Esophagus muscularis mucosa (tissue), 4 donors: Measurements from ENCODE around the gene SPATA18.

Source experiments
- EP300 ChIP-seq: sonication (generic); formaldehyde crosslinking; IDR thresholded peaks from one replicate; pipeline ENCODE4 v1.6.1; 2017; ENCODE audit warnings: antibody characterized with exemption
- POLR2A ChIP-seq: fragments of 450-650 bp; IDR thresholded peaks from one replicate; pipeline ENCODE4 v1.6.1; 2017; ENCODE audit warnings: antibody characterized with exemption, moderate library complexity, mild to moderate bottlenecking, low read depth
- TF ChIP-seq, protein P1 (sequence below), 3 experiments: fragments of 200-600 bp in 2 of 3; fragments of 450-650 bp in 1 of 3; sonication (generic) in 2 of 3; IDR thresholded peaks; one replicate each; pipeline ENCODE4 v1.5.1; 2017 to 2019; ENCODE audit warnings: antibody characterized with exemption in 3 of 3, mild to moderate bottlenecking in 2 of 3, moderate library complexity in 1 of 3

GRCh38 chr4:52049266-52049665 is 1.8 kb upstream of the SPATA18 start:
- TF ChIP-seq EP300: no peak
- TF ChIP-seq, protein P1, sequence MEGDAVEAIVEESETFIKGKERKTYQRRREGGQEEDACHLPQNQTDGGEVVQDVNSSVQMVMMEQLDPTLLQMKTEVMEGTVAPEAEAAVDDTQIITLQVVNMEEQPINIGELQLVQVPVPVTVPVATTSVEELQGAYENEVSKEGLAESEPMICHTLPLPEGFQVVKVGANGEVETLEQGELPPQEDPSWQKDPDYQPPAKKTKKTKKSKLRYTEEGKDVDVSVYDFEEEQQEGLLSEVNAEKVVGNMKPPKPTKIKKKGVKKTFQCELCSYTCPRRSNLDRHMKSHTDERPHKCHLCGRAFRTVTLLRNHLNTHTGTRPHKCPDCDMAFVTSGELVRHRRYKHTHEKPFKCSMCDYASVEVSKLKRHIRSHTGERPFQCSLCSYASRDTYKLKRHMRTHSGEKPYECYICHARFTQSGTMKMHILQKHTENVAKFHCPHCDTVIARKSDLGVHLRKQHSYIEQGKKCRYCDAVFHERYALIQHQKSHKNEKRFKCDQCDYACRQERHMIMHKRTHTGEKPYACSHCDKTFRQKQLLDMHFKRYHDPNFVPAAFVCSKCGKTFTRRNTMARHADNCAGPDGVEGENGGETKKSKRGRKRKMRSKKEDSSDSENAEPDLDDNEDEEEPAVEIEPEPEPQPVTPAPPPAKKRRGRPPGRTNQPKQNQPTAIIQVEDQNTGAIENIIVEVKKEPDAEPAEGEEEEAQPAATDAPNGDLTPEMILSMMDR (IDR thresholded peaks at IDR 0.05): no peak
- no peak for TF ChIP-seq POLR2A
